HepG2 (cell line): Measurements from ENCODE around the gene TTC23. TPM values are rescaled to one million over a fixed set of nuclear protein-coding genes. Genes with fewer than 3 reads are reported as not detected.

Source experiments
- CREB1 ChIP-seq, 2 experiments: fragments of 450-650 bp in 1 of 2; IDR thresholded peaks; 2 replicates each; pipeline ENCODE4 v1.6.1; 2016 to 2017; ENCODE audit warnings: control low read depth in 1 of 2, mild to moderate bottlenecking in 1 of 2, missing compliant biosample characterization in 1 of 2, missing genetic modification characterization in 1 of 2
- GABPB1 ChIP-seq: IDR thresholded peaks from 2 replicates; pipeline ENCODE4 v1.6.1; 2016; ENCODE audit warnings: mild to moderate bottlenecking, missing genetic modification reagents, moderate library complexity, missing compliant biosample characterization
- HMG20A ChIP-seq: IDR thresholded peaks from 2 replicates; pipeline ENCODE4 v1.6.1; 2016; ENCODE audit warnings: borderline replicate concordance
- IKZF4 ChIP-seq: sonication (generic); formaldehyde crosslinking; IDR thresholded peaks from 2 replicates; pipeline ENCODE4 v1.5.1; 2020; ENCODE audit warnings: borderline replicate concordance, mild to moderate bottlenecking, low read depth, missing genetic modification reagents; ENCODE audit errors: not compliant biosample characterization
- MIXL1 ChIP-seq: IDR thresholded peaks from 2 replicates; pipeline ENCODE4 v1.6.1; 2016
- MTF2 ChIP-seq: sonication (generic); formaldehyde crosslinking; IDR thresholded peaks from 2 replicates; pipeline ENCODE4 v1.5.0; 2020; ENCODE audit warnings: missing genetic modification reagents, borderline replicate concordance
- NBN ChIP-seq: fragments of 450-650 bp; conservative IDR thresholded peaks from 2 replicates; pipeline ENCODE4 v1.6.1; 2017
- NFE2 ChIP-seq: sonication (generic); formaldehyde crosslinking; IDR thresholded peaks from 2 replicates; pipeline ENCODE4 v1.4.0; 2020; ENCODE audit warnings: missing genetic modification reagents
- NR2F2 ChIP-seq: IDR thresholded peaks from 2 replicates; pipeline ENCODE4 v1.6.1; 2012; ENCODE audit warnings: low read depth, inconsistent platforms, borderline replicate concordance
- POLR2AphosphoS5 ChIP-seq: IDR thresholded peaks from 2 replicates; pipeline ENCODE4 v1.6.1; 2012; ENCODE audit warnings: low read depth, low read length
- SIN3B ChIP-seq: fragments of 150-350 bp; IDR thresholded peaks from 2 replicates; pipeline ENCODE4 v1.6.1; 2014; ENCODE audit warnings: low read length
- TBX2 ChIP-seq: sonication (generic); formaldehyde crosslinking; IDR thresholded peaks from 2 replicates; pipeline ENCODE4 v1.5.0; 2020; ENCODE audit warnings: missing genetic modification reagents, mild to moderate bottlenecking, borderline replicate concordance
- THYN1 ChIP-seq: sonication (generic); formaldehyde crosslinking; IDR thresholded peaks from 2 replicates; pipeline ENCODE4 v1.8.1; 2023; ENCODE audit warnings: low read depth, mild to moderate bottlenecking, moderate library complexity, missing genetic modification reagents, borderline replicate concordance
- ZFX ChIP-seq: sonication (generic); formaldehyde crosslinking; IDR thresholded peaks from 2 replicates; pipeline ENCODE4 v1.4.0; 2020; ENCODE audit warnings: mild to moderate bottlenecking, low read depth, missing genetic modification reagents, moderate library complexity
- ZNF256 ChIP-seq: sonication (generic); formaldehyde crosslinking; conservative IDR thresholded peaks from 2 replicates; pipeline ENCODE4 v1.4.0; 2020; ENCODE audit warnings: missing genetic modification reagents
- ZNF280D ChIP-seq: sonication (generic); formaldehyde crosslinking; IDR thresholded peaks from 2 replicates; pipeline ENCODE4 v1.5.1; 2020; ENCODE audit warnings: mild to moderate bottlenecking, missing genetic modification reagents
- ZNF550 ChIP-seq: sonication (generic); formaldehyde crosslinking; IDR thresholded peaks from 2 replicates; pipeline ENCODE4 v1.4.0; 2020; ENCODE audit warnings: mild to moderate bottlenecking, missing genetic modification reagents, borderline replicate concordance
- ZNF598 ChIP-seq: sonication (generic); formaldehyde crosslinking; IDR thresholded peaks from 2 replicates; pipeline ENCODE4 v1.5.1; 2020; ENCODE audit warnings: mild to moderate bottlenecking, missing genetic modification reagents, borderline replicate concordance
- ZNF652 ChIP-seq: IDR thresholded peaks from 2 replicates; pipeline ENCODE4 v1.6.1; 2016; ENCODE audit warnings: low read depth, borderline replicate concordance
- ZNF788 ChIP-seq: sonication (generic); formaldehyde crosslinking; IDR thresholded peaks from 2 replicates; pipeline ENCODE4 v1.5.0; 2020; ENCODE audit warnings: mild to moderate bottlenecking, missing genetic modification reagents, borderline replicate concordance
- ZNF850 ChIP-seq: sonication (generic); formaldehyde crosslinking; conservative IDR thresholded peaks from 2 replicates; pipeline ENCODE4 v1.9.0; 2021; ENCODE audit warnings: mild to moderate bottlenecking, missing genetic modification reagents
- polyA plus RNA-seq, 8 experiments: library from polyadenylated mRNA; depleted of rRNA in 3 of 8; stranded (reverse) in 7 of 8; unstranded in 1 of 8; fragments of >200 nt; fragmentation: Illumina TruSeq in 4 of 8; extraction: Trizol in 4 of 8; gene quantifications; 2 replicates each; pipeline versions ENCODE4 v1.2.1 to v1.2.3, GENCODE V29; 2011 to 2016; ENCODE audit warnings: low read depth in 4 of 8, missing spikeins in 1 of 8, mixed read lengths in 1 of 8; ENCODE audit not compliant: insufficient read depth in 1 of 8
- total RNA-seq, 5 experiments: library from RNA; depleted of rRNA; stranded (reverse); fragments of >200 nt; fragmentation: Illumina TruSeq; extraction: Trizol; gene quantifications; 2 replicates each; pipeline ENCODE4 v1.2.3, GENCODE V29; 2016; ENCODE audit warnings: low read depth in 1 of 5
- TF ChIP-seq, protein P1 (sequence below): sonication (generic); formaldehyde crosslinking; IDR thresholded peaks from 2 replicates; pipeline ENCODE4 v1.4.0; 2020; ENCODE audit warnings: missing genetic modification reagents
- TF ChIP-seq, protein P2 (sequence below): sonication (generic); formaldehyde crosslinking; IDR thresholded peaks from 2 replicates; pipeline ENCODE4 v1.9.0; 2021; ENCODE audit warnings: missing genetic modification reagents, mild to moderate bottlenecking, borderline replicate concordance

The TTC23 gene
- total and polyA plus RNA-seq, 2 of the 13 experiments (the other 11 are each of a cell fraction or from before 2014, with no cell fraction given), result 1.6 to 11.7 TPM

- TF ChIP-seq ZNF652 (no peak), IKZF4 (CRISPR knock-in tag) (no peak), ZNF550 (CRISPR knock-in tag) (no peak), CREB1 (IDR thresholded peaks at IDR 0.05) (no peak), CREB1 (CRISPR knock-in tag; IDR thresholded peaks at IDR 0.05) (no peak), NR2F2 (no peak), MTF2 (CRISPR knock-in tag) (no peak), ZNF788 (CRISPR knock-in tag) (peak; percentile 47; the same call in 1 of the 2 replicates), HMG20A (CRISPR knock-in tag) (no peak), ZNF850 (CRISPR knock-in tag) (no peak), MIXL1 (CRISPR knock-in tag) (no peak), ZNF280D (CRISPR knock-in tag) (no peak), ZNF256 (no peak), NBN (no peak), POLR2AphosphoS5 (peak; percentile 63), ZFX (CRISPR knock-in tag) (peak; percentile 88), GABPB1 (CRISPR knock-in tag) (peak; percentile 55; the same call in 1 of the 2 replicates), NFE2 (no peak), THYN1 (CRISPR knock-in tag) (no peak), ZNF598 (CRISPR knock-in tag) (no peak; the same call in 1 of the 2 replicates), SIN3B (no peak), TBX2 (CRISPR knock-in tag) (peak; percentile 50; the same call in 1 of the 2 replicates)
- TF ChIP-seq, protein P1, sequence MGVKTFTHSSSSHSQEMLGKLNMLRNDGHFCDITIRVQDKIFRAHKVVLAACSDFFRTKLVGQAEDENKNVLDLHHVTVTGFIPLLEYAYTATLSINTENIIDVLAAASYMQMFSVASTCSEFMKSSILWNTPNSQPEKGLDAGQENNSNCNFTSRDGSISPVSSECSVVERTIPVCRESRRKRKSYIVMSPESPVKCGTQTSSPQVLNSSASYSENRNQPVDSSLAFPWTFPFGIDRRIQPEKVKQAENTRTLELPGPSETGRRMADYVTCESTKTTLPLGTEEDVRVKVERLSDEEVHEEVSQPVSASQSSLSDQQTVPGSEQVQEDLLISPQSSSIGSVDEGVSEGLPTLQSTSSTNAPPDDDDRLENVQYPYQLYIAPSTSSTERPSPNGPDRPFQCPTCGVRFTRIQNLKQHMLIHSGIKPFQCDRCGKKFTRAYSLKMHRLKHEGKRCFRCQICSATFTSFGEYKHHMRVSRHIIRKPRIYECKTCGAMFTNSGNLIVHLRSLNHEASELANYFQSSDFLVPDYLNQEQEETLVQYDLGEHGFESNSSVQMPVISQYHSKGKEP, result no peak
- TF ChIP-seq, protein P2, sequence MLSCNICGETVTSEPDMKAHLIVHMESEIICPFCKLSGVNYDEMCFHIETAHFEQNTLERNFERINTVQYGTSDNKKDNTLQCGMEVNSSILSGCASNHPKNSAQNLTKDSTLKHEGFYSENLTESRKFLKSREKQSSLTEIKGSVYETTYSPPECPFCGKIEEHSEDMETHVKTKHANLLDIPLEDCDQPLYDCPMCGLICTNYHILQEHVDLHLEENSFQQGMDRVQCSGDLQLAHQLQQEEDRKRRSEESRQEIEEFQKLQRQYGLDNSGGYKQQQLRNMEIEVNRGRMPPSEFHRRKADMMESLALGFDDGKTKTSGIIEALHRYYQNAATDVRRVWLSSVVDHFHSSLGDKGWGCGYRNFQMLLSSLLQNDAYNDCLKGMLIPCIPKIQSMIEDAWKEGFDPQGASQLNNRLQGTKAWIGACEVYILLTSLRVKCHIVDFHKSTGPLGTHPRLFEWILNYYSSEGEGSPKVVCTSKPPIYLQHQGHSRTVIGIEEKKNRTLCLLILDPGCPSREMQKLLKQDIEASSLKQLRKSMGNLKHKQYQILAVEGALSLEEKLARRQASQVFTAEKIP (CRISPR knock-in tag), result no peak
These were observed 144.4 kb downstream of the TTC23 start, which contains the start of gene SYNM (continued) for GRCh38 chr15:99104788-99105513.
